DND-41 (cell line): Measurements from ENCODE around the gene ERC2.

Source experiments
- ATAC-seq: fragments of 200-7000 bp; cut with Tn5 transposase; 3 replicates; pipeline ENCODE4 v1.9.1; 2021; ENCODE audit warnings: low read depth; ENCODE audit not compliant: insufficient read depth
- DNase-seq: peaks from one replicate; pipeline ENCODE4 v3.0.0-alpha.2; 2020
- H2AFZ ChIP-seq: 2 replicates; pipeline ENCODE4 v1.6.0; 2012; ENCODE audit warnings: low read depth, low read length
- H3K27ac ChIP-seq: 2 replicates; pipeline ENCODE4 v1.5.1; 2012; ENCODE audit warnings: low read length, inconsistent platforms
- H3K27me3 ChIP-seq: fragments of 200-600 bp; sonication (generic); 2 replicates; pipeline ENCODE4 v1.6.0; 2012; ENCODE audit warnings: low read length, mild to moderate bottlenecking, inconsistent platforms; ENCODE audit not compliant: insufficient read depth, poor library complexity
- H3K36me3 ChIP-seq: 2 replicates; pipeline ENCODE4 v1.5.1; 2012; ENCODE audit warnings: low read length, inconsistent platforms; ENCODE audit not compliant: insufficient read depth
- H3K4me1 ChIP-seq: 2 replicates; pipeline ENCODE4 v1.5.1; 2012; ENCODE audit warnings: mild to moderate bottlenecking, low read length; ENCODE audit not compliant: insufficient read depth
- H3K4me2 ChIP-seq: 2 replicates; pipeline ENCODE4 v1.6.0; 2012; ENCODE audit warnings: mild to moderate bottlenecking, moderate library complexity, low read length, inconsistent platforms; ENCODE audit not compliant: insufficient read depth
- H3K4me3 ChIP-seq, 2 experiments: fragments of 200-600 bp in 1 of 2; shearing (Covaris generic) in 1 of 2; 2 replicates each; pipeline ENCODE4 v1.5.1; 2012 to 2016; ENCODE audit warnings: inconsistent platforms in 2 of 2, low read length in 2 of 2, mild to moderate bottlenecking in 2 of 2, low read depth in 1 of 2, moderate library complexity in 1 of 2
- H3K79me2 ChIP-seq: 2 replicates; pipeline ENCODE4 v1.6.0; 2012; ENCODE audit warnings: low read length, inconsistent platforms; ENCODE audit not compliant: insufficient read depth
- H3K9ac ChIP-seq: 2 replicates; pipeline ENCODE4 v1.6.0; 2012; ENCODE audit warnings: low read depth, mild to moderate bottlenecking, inconsistent platforms, low read length, moderate library complexity
- H3K9me3 ChIP-seq: 2 replicates; pipeline ENCODE4 v1.5.1; 2012; ENCODE audit warnings: low read length, moderate library complexity, mild to moderate bottlenecking, inconsistent platforms; ENCODE audit not compliant: insufficient read depth, severe bottlenecking
- H4K20me1 ChIP-seq: 2 replicates; pipeline ENCODE4 v1.6.0; 2012; ENCODE audit warnings: low read length; ENCODE audit not compliant: insufficient read depth
- EZH2 ChIP-seq: IDR thresholded peaks from 3 replicates; pipeline ENCODE4 v1.6.1; 2012; ENCODE audit warnings: borderline replicate concordance, low read depth, mild to moderate bottlenecking, moderate library complexity, low read length, inconsistent platforms; ENCODE audit not compliant: severe bottlenecking
- TF ChIP-seq, protein P1 (sequence below): IDR thresholded peaks from 2 replicates; pipeline ENCODE4 v1.5.1; 2012; ENCODE audit warnings: borderline replicate concordance, low read length, moderate library complexity, mild to moderate bottlenecking; ENCODE audit not compliant: poor library complexity, severe bottlenecking; ENCODE audit errors: extremely low read depth

Gene ERC2

DNA sequence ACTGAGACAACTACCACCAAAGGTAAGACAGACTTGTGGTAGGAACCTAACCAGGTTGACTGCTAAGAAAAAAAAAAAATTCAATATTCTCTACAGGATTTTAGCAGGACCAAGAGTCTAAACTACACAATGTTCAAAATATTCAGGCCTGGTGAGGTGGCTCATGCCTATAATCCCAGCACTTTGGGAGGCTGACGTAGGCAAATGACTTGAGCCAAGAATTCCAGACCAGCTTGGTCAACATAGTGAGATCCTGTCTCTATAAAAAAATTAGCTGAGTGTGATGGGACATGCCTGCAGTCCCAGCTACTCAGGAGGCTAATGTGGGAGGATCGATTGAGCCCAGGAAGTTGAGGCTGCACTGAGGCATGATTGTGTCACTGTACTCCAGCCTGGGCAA, 639.6 kb downstream of the ERC2 start:
- Histone ChIP-seq H3K27ac (no peak overlapping the region), H3K4me2 (no peak overlapping the region), H3K4me1 (no peaks in the 10 kb centered on the region), H3K36me3 (no peaks in the 10 kb centered on the region), H4K20me1 (no peaks in the 10 kb centered on the region), H3K79me2 (no peaks in the 10 kb centered on the region), H2AFZ (no peak overlapping the region), H3K27me3 (peaks cover 4% of the 10 kb centered on the region), H3K9me3 (no peaks in the 10 kb centered on the region), H3K4me3 (no peak overlapping the region), H3K9ac (no peak overlapping the region)
- ATAC-seq = no peak
- TF ChIP-seq, protein P1, sequence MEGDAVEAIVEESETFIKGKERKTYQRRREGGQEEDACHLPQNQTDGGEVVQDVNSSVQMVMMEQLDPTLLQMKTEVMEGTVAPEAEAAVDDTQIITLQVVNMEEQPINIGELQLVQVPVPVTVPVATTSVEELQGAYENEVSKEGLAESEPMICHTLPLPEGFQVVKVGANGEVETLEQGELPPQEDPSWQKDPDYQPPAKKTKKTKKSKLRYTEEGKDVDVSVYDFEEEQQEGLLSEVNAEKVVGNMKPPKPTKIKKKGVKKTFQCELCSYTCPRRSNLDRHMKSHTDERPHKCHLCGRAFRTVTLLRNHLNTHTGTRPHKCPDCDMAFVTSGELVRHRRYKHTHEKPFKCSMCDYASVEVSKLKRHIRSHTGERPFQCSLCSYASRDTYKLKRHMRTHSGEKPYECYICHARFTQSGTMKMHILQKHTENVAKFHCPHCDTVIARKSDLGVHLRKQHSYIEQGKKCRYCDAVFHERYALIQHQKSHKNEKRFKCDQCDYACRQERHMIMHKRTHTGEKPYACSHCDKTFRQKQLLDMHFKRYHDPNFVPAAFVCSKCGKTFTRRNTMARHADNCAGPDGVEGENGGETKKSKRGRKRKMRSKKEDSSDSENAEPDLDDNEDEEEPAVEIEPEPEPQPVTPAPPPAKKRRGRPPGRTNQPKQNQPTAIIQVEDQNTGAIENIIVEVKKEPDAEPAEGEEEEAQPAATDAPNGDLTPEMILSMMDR = no peak
- no peak for TF ChIP-seq EZH2
- DNase-seq = no peak

DNA sequence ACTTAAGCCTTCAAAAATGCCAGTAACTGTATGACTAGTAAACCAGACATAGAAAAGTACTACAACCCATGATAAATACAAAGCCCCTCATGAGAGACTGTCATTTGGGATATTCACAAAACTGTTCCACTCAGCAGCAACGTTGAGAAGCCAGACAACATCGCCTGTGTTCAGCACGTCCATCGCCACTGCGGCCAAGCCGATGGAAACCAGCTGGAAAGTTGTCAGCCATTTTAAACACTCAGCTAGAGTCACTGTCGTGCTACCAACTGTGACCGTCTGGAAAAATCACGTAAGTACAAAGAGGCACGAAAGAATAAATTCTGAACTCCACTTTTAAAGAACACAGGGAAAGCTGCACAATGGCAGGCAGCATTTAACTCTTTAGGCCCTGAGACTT, 640.5 kb downstream of the ERC2 start:
- Histone ChIP-seq H3K9ac (no peak overlapping the region), H3K79me2 (no peaks in the 10 kb centered on the region), H3K4me3 (no peak overlapping the region), H2AFZ (no peak overlapping the region), H3K27me3 (peaks cover 4% of the 10 kb centered on the region), H3K4me2 (no peak overlapping the region), H4K20me1 (no peaks in the 10 kb centered on the region), H3K4me1 (no peaks in the 10 kb centered on the region), H3K36me3 (no peaks in the 10 kb centered on the region), H3K9me3 (no peaks in the 10 kb centered on the region), H3K27ac (no peak overlapping the region)
- DNase-seq (no peak), ATAC-seq (no peak)
- no peak for TF ChIP-seq EZH2
- TF ChIP-seq, protein P1 = no peak

DNA sequence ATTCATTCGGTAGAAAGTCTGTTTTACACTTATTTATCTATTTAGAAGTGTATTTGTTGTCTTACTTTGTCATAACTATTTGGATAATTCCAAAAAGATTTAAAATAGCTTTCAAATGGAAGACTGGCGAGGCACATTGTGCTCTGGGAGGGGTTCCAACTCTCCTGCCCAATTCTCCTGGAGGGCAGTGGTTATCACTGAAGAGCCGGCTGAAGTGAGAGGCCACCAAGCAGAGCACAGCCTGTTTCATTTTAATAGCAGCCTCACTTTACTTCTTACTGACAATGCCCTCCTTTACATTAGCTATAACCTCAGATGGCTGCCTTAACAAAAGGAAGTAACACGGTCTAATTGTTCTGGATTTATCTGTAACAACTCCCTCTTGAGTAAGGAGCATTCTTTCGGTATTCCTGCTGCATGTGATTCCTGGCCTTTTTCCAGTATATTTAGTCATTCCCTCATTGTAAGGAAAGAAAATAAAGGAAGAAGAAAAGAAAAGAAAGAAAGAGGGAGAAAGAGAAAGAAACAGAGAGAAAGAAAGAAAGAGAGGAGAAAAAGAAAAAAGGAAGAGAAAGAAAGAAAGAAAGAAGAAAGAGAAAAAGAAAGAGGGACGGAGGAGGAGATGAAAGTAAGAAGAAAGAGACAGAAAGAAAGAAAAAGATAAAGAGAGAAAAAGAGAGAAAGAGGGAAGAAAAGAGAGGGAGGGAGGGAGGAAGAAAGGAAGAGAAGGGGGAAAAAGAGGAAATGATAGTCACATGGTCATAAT, 641.4 kb downstream of the ERC2 start:
- Histone ChIP-seq H4K20me1 (no peaks in the 10 kb centered on the region), H3K79me2 (no peaks in the 10 kb centered on the region), H3K9ac (no peak overlapping the region), H3K27ac (no peak overlapping the region), H3K4me2 (no peak overlapping the region), H3K27me3 (peaks cover 4% of the 10 kb centered on the region), H3K36me3 (no peaks in the 10 kb centered on the region), H3K4me1 (no peaks in the 10 kb centered on the region), H3K4me3 (no peak overlapping the region), H2AFZ (no peak overlapping the region), H3K9me3 (no peaks in the 10 kb centered on the region)
- DNase-seq (no peak), ATAC-seq (no peak)
- no peak for TF ChIP-seq EZH2
- TF ChIP-seq, protein P1 = no peak
